GM12878 (cell line): ENCODE data around the gene MRPL37. TPM values are rescaled to one million over a fixed set of nuclear protein-coding genes. Genes with fewer than 3 reads are reported as not detected.

Experiments used
- ATAC-seq: fragments of 200-7000 bp; cut with Tn5 transposase; 3 replicates; pipeline ENCODE4 v1.9.1; 2020; ENCODE audit warnings: mild to moderate bottlenecking, moderate library complexity
- BruUV-seq: library from RNA; stranded (reverse); fragments of 400-500 nt; replicated peaks from 2 replicates; lab custom pipeline; 2021; lab: Mats Ljungman, UMichigan
- CTCF ChIA-PET: fragments of 300-600 bp; sonication (Branson Sonifier 250); formaldehyde crosslinking; extraction: SDS; loops from one replicate; lab custom pipeline; 2021; ENCODE audit warnings: inconsistent platforms; lab: Yijun Ruan, JAX
- POLR2A ChIA-PET: fragments of 350-600 bp; formaldehyde crosslinking; extraction: SDS; loops from one replicate; lab custom pipeline; 2021; ENCODE audit warnings: inconsistent platforms; lab: Charles Lee
- RAD21 ChIA-PET: fragments of 300-600 bp; sonication (Branson Sonifier 250); formaldehyde crosslinking; loops from one replicate; lab custom pipeline; 2023; ENCODE audit warnings: antibody characterized with exemption; ENCODE audit not compliant: unreplicated experiment; lab: Charles Lee
- SMC1A ChIA-PET: fragments of 300-600 bp; sonication (Branson Sonifier 250); formaldehyde crosslinking; loops from one replicate; lab custom pipeline; 2023; ENCODE audit not compliant: unreplicated experiment, uncharacterized antibody; lab: Charles Lee
- DNase-seq: peaks from one replicate; pipeline ENCODE4 v3.0.0-alpha.2; 2011; ENCODE audit warnings: low read depth, low spot score
- FAIRE-seq: peaks from 3 replicates; lab custom pipeline; 2011; peaks lifted over from hg19 to GRCh38; lab: Jason Lieb, UNC
- H2AFZ ChIP-seq: 2 replicates; pipeline ENCODE4 v1.6.0; 2011; ENCODE audit warnings: low read depth, low read length, control low read depth; ENCODE audit not compliant: control insufficient read depth
- H3K27ac ChIP-seq: 2 replicates; pipeline ENCODE4 v1.5.1; 2011; ENCODE audit warnings: control low read depth; ENCODE audit not compliant: control insufficient read depth, insufficient read depth
- H3K27me3 ChIP-seq, 2 experiments: replicated peaks in 1 of 2; 2 replicates each; pipeline versions ENCODE4 v1.6.0 to v1.6.1; 2011; ENCODE audit warnings: low read length in 1 of 2; ENCODE audit not compliant: control insufficient read depth in 2 of 2, insufficient read depth in 2 of 2
- H3K36me3 ChIP-seq, 2 experiments: 2 replicates each; pipeline ENCODE4 v1.5.1; 2011; ENCODE audit warnings: low read length in 1 of 2; ENCODE audit not compliant: control insufficient read depth in 2 of 2, insufficient read depth in 2 of 2
- H3K4me1 ChIP-seq: 2 replicates; pipeline ENCODE4 v1.6.1; 2011; ENCODE audit warnings: mild to moderate bottlenecking, low read length, moderate library complexity, mixed read lengths; ENCODE audit not compliant: control insufficient read depth, insufficient read depth
- H3K4me2 ChIP-seq: 2 replicates; pipeline ENCODE4 v1.6.0; 2011; ENCODE audit warnings: control low read depth; ENCODE audit not compliant: control insufficient read depth, insufficient read depth
- H3K4me3 ChIP-seq: fragments of 200-600 bp; sonication (generic); 2 replicates; pipeline ENCODE4 v1.5.1; 2016
- H3K79me2 ChIP-seq: 2 replicates; pipeline ENCODE4 v1.6.0; 2011; ENCODE audit warnings: low read length; ENCODE audit not compliant: control insufficient read depth, insufficient read depth
- H3K9ac ChIP-seq: 2 replicates; pipeline ENCODE4 v1.8.0; 2011; ENCODE audit warnings: low read length, control low read depth, mixed read lengths; ENCODE audit not compliant: control insufficient read depth, insufficient read depth
- H3K9me3 ChIP-seq: replicated peaks from 3 replicates; pipeline ENCODE4 v1.5.1; 2011; ENCODE audit warnings: mild to moderate bottlenecking, low read length; ENCODE audit not compliant: control insufficient read depth, insufficient read depth
- H4K20me1 ChIP-seq: 2 replicates; pipeline ENCODE4 v1.6.0; 2011; ENCODE audit not compliant: control insufficient read depth, insufficient read depth
- POLR2AphosphoS5 ChIP-seq: IDR thresholded peaks from 2 replicates; pipeline ENCODE4 v1.6.1; 2011; ENCODE audit warnings: mild to moderate bottlenecking, low read length, inconsistent platforms
- ZNF592 ChIP-seq: fragments of 450-650 bp; IDR thresholded peaks from 2 replicates; pipeline ENCODE4 v1.6.1; 2017; ENCODE audit warnings: mild to moderate bottlenecking, moderate library complexity
- WGBS: methylation state at CpG from one replicate; pipeline ENCODE4 v1.1.6; 2016; ENCODE audit warnings: low lambda C conversion rate; ENCODE audit not compliant: insufficient replicate concordance, insufficient coverage; ENCODE audit errors: missing lambda C conversion rate; 5-methylcytosine and 5-hydroxymethylcytosine counted together
- in situ Hi-C: fragments of 300-500 bp; cut with MboI; formaldehyde crosslinking; loops from 9 replicates; pipeline ENCODE4 v1.14.3; 2018; ENCODE audit warnings: mixed read lengths
- intact Hi-C: fragments of 100-400 bp; cut with micrococcal nuclease; formaldehyde crosslinking; loops from one replicate; pipeline ENCODE4 v1.14.2; 2022; ENCODE audit not compliant: unreplicated experiment
- polyA plus RNA-seq, 11 experiments: library from polyadenylated mRNA; depleted of rRNA in 4 of 11; unstranded in 6 of 11; stranded (reverse) in 5 of 11; fragments of >200 nt; fragmentation: Nextera tagmentation in 4 of 11; fragmentation: Illumina TruSeq in 1 of 11; extraction: Ambion mirVana in 4 of 11; extraction: Trizol in 1 of 11; gene quantifications; 1 replicate in 1 of 11; 2 replicates in 10 of 11; pipeline versions ENCODE4 v1.2.1 to v1.2.3, GENCODE V29; 2011 to 2016; ENCODE audit warnings: inconsistent platforms in 2 of 11, missing spikeins in 2 of 11, low read depth in 1 of 11
- total RNA-seq, 4 experiments: library from RNA; depleted of rRNA in 3 of 4; stranded (reverse); fragments of >200 nt in 3 of 4; fragmentation: Illumina TruSeq in 1 of 4; extraction: Trizol in 1 of 4; gene quantifications; 2 replicates each; pipeline versions ENCODE4 v1.2.1 to v1.2.3, GENCODE V29; 2013 to 2021

Gene MRPL37
- total and polyA plus RNA-seq, 10 of the 15 experiments (the other 5 are each of a cell fraction or from before 2014, with no cell fraction given) = 41.4 to 217 (median 159) TPM

- CTCF ChIA-PET = no interaction called here
- H3K4me2 ChIP-seq = no peak overlapping the region
- H3K27me3 ChIP-seq = no peaks in the 10 kb centered on the region
- no peaks in the 10 kb centered on the region for H3K9me3 ChIP-seq
- no peaks in the 10 kb centered on the region for H3K79me2 ChIP-seq
- POLR2A ChIA-PET = interaction anchor here (0.6 kb wide), 1 partner anchor 199 kb away, joined by 3 read pairs; no protein-coding TSS in a partner anchor
- TF ChIP-seq POLR2AphosphoS5 (0 out of 2 replicates have a peak, but pooled peaks have one; percentile 4), ZNF592 (no peak)
- no peak overlapping the region for H3K9ac ChIP-seq
- no peak overlapping the region for H3K27ac ChIP-seq
- no peaks in the 10 kb centered on the region for H4K20me1 ChIP-seq
- ATAC-seq = no peak
- 83% methylated on average over 11 of the region's 11 CpGs for WGBS
- SMC1A ChIA-PET = no interaction called here
- in situ Hi-C loops = no loop called here
- no peak for DNase-seq
- no TSS peak for BruUV-seq
- RAD21 ChIA-PET = interaction anchor here (0.6 kb wide), 1 partner anchor 64 kb away, joined by 3 read pairs; no protein-coding TSS in a partner anchor
- no peak overlapping the region for H2AFZ ChIP-seq
- H3K4me1 ChIP-seq = no peaks in the 10 kb centered on the region
- no peak overlapping the region for H3K4me3 ChIP-seq
- FAIRE-seq = no peak
- peaks cover 26 to 28% of the 10 kb centered on the region in 2 experiments for H3K36me3 ChIP-seq
- intact Hi-C loops = no loop called here
Measured at GRCh38 chr1:54218883-54219687, 19.1 kb downstream of the MRPL37 start.
